Activated CD8-positive, alpha-beta memory T cell treated with anti-CD3 and anti-CD28 coated beads for 4 hours (primary cell): ENCODE results near the gene A4GNT.
A peak's percentile ranks its signal among the peaks of the same experiment; 100 is the strongest.
"Not testable (repeated sequence)": the region's sequence is repeated elsewhere in the genome, so short reads cannot be mapped to it uniquely, and the experiment has no call there.

Experiments used
- DNase-seq, 2 donors: peaks; one replicate each; pipeline ENCODE4 v3.0.0-alpha.2; 2020; ENCODE audit warnings: low read depth in 2 of 2

The A4GNT gene

DNA sequence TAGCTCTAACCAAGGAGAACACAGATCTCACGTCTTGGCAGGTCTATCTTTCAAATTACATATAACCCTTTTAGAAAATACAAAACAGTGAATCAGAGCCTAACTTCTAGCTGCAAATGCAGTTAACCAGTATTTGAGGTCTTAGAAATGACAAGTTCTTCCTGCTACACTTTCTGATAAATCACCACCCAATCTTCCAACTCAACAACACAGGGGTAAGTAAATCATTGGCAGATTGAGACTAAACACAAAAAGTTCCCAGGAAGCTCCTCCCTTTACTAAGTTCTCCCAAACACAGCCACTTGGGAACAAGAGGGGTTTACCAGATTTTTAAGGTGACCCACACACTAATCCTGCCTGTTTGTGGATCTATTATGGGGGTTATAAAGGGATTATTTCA, at the start of gene A4GNT:
Gene A4GNT, minus strand, starts transcription at position 152 of the 400 bp plus-strand sequence. CDS start 1,134 bp downstream, outside the sequence.
- no peak for DNase-seq

- no peak for DNase-seq
Observed at GRCh38 chr3:138180375-138181029, 48.3 kb upstream of the A4GNT start.

GRCh38 chr3:138174421-138175131, 42.4 kb upstream of the A4GNT start, which contains the start of gene DBR1:
Gene DBR1 (minus strand): TSS chr3:138174921. CDS start chr3:138174795, 126 bp downstream.
- DNase-seq = peak; percentile 39 to 55

DNA sequence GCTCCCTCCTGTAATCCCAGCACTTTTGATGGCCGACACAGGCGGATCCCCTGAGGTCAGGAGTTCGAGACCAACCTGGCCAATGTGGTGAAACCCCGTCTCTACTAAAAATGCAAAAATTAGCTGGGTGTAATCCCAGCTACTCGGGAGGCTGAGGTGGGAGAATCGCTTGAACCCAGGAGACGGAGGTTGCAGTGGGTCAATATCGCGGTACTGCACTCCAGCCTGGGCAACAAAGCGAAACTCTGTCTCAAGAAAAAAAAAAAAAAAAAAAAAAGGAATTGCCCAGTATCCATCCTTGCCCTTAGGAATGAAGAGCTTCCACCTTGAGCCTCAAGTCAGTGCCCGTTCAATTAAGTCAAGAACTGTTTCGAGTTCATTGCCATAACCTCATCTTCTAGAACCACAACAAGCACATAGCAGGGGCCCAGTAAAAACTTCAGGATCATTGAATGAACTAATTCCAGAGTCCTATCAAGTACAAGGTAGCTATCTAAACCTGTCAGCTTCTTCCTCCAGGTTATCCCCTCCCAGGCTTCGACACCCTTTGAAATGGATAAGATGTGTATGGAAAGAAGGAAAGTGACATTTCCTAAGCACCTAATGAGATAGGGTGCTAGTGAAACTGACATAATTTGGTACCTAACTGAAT, 41.7 kb upstream of the A4GNT start:
- DNase-seq = no peak

- no peak for DNase-seq
Observed at GRCh38 chr3:138172625-138173024, 40.4 kb upstream of the A4GNT start.

- DNase-seq = no peak
Observed at GRCh38 chr3:138165061-138165460, 32.9 kb upstream of the A4GNT start.

DNA sequence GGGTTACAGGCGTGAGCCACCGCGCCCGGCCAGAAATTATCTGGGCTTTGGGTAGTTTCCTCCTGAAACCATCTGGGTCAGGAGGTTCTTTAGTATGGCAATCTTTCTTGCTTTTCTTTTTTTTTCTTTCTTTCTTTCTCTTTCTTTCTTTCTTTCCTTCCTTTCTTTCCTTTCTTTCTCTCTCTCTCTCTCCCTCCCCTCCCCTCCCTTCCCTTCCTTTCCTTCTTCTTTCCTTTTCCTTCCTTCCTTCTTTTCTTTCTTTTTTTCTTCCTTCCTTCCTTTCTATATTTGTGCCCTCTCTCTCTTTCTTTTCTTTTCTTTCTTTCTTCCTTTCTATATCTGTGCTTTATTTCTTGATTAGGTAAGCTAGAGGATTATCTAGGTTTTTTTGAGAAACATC, 25.6 kb upstream of the A4GNT start:
- no peak for DNase-seq

GRCh38 chr3:138154534-138154933, 22.3 kb upstream of the A4GNT start:
- DNase-seq = no peak

GRCh38 chr3:138148503-138148902, 16.3 kb upstream of the A4GNT start:
- no peak for DNase-seq

GRCh38 chr3:138142181-138142580, 10.0 kb upstream of the A4GNT start:
- DNase-seq = not testable (repeated sequence)

- no peak for DNase-seq
Observed at GRCh38 chr3:138140940-138141339, 8.8 kb upstream of the A4GNT start.

GRCh38 chr3:138139691-138140090, 7.5 kb upstream of the A4GNT start:
- no peak for DNase-seq

DNA sequence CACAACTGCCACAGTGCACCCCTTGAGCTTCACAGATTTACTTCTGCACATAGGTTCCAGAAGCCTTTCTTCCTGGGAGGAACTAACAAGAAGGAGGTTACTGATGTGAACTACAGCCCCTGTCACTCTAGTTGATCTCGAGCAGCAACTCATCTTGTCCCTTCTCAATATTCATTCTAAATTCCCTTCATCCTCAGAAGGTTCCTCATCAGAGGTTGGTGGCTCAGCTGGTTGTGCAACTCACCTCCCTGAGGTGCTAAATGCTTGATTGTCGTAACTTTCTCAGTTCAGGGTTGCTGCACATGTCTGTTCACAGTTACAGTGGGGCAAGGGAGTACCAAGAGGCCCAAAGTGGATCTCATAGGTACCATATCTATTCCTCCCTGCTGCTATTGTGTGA, 5.7 kb upstream of the A4GNT start:
- DNase-seq = no peak

- no peak for DNase-seq
Observed at GRCh38 chr3:138136201-138136600, 4.0 kb upstream of the A4GNT start.

GRCh38 chr3:138135833-138136194, 3.6 kb upstream of the A4GNT start:
- no peak for DNase-seq

DNA sequence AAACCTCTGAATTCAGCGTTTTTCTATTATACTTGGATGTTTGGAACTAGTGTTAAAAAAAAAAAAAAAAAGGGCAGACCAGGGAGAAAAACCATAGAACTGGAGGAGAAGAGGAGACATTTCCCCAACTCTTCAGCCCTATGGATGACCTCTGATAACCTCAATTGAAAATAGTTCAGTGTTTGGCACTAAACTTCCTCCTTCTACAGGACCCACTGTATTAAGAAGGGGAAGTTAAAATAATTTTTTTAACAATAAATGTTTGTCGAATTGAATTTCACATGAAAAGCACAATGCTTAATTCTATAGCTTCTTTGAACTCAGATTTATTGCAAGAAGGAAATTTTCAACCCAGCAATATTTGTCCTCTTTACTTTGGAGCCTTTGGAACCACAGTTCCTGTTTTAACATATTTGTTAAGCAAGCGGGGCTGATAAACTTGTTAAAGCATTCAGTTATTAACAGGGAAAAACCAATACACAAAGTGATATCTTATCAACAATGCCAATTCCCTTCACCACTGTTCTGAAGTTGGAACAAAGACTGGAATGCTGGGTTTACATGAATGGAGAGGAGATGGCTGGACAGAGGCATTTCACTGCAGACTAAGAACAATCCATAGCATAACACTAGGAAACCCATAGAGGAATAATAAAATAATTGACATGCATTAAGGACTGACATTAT, 3.1 kb upstream of the A4GNT start:
- no peak for DNase-seq

DNA sequence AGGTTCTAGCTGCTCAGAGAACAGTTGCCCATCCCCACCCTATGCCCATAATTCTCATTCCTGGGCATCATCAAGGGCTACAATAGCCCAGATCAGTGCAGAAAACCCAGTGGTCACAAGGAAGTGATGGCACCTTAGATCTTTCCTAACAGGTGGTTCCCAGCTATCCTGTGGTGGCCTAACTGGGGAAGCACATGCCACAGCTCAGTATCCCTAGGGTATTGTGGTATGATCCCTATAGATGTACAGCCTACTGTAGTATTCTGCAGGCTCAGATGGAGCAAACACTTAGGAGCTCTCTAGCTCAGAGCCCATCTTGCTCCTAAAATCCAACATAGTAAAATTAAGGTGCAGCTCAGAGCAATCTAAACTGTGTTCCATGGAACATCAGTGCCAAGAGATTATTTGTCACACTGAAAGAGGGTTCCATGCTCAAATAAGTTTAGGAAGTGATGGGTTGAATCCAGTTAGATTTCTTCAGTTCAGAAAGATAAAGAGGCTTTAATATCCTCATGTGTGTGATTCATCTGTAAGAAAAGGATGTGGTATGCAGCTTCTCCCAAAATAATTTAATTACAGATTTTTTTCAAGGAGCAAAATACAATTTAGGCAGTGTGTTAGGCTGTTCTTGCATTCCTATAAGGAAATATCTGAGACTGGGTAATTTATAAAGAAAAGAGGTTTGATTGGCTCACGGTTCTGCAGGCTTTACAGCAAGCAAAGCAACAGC, 4.4 kb downstream of the A4GNT start:
- DNase-seq = no peak

- no peak for DNase-seq
Observed at GRCh38 chr3:138125548-138126221, 6.5 kb downstream of the A4GNT start.

DNA sequence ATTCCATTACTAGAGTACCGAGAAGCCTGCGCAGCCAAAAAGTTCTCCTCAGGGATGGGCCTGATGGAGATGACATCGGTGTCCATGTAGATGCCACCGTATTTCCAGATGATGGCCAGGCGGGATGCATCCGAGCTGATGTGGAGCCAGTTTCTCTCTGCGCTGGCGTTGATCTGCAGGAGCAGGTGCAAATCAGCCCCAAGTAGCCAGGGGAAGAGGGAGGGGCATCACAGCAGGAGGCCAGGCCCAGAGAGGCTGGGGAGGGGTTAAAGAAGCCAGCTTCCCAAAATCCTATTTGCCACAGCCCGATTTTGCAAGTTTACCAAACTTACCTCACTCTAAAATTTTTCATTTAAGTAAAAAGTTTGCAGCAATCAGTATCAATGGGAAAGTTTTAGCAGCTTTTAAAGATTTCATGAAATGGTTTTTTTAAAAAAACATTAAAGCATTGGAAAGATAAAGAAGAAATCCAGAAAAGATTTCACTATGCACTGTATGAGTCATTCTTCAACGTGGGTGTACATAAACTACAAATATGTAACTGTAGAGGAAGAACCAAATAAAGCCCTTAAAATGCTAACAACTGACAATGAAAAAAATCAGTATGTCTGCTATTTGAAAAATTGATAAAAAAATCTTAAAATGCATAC, 7.4 kb downstream of the A4GNT start:
- DNase-seq = no peak

- DNase-seq = no peak
Observed at GRCh38 chr3:138124188-138124587, 8.0 kb downstream of the A4GNT start.

DNA sequence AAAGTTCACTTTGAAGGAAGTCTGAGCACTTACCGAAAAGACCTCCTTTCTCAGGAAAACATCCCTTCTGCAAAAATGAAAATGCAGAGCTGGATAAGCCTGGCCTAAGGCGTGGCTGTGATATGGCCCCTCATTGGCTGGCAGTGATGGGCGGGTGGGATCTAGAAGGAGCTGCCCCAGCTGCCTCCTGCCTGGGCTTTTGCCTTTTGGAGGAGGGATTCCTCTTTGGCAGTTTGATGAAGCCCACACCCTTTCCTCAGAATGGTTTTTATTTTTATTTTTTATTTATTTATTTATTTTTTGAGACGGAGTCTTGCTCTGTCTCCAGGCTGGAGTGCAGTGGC, 12.8 kb downstream of the A4GNT start:
- no peak for DNase-seq
